BJ (cell line): Measurements from ENCODE around the gene HNRNPA1. TPM values are rescaled to one million over a fixed set of nuclear protein-coding genes. Genes with fewer than 3 reads are reported as not detected.

Experiments used
- CTCF ChIA-PET: fragments of 350-600 bp; formaldehyde crosslinking; extraction: SDS; loops from one replicate; lab custom pipeline; 2021; ENCODE audit warnings: antibody characterized with exemption, inconsistent platforms; lab: Yijun Ruan, JAX
- POLR2A ChIA-PET: fragments of 300-600 bp; sonication (Branson Sonifier 250); formaldehyde crosslinking; extraction: SDS; loops from one replicate; lab custom pipeline; 2021; ENCODE audit warnings: antibody characterized with exemption; lab: Charles Lee
- DNase-seq: peaks from one replicate; pipeline ENCODE4 v3.0.0-alpha.2; 2011; ENCODE audit warnings: low read depth
- H3K27me3 ChIP-seq: 2 replicates; pipeline ENCODE4 v1.6.0; 2011; ENCODE audit warnings: low read length; ENCODE audit not compliant: control insufficient read depth, insufficient read depth
- H3K36me3 ChIP-seq: 2 replicates; pipeline ENCODE4 v1.5.1; 2011; ENCODE audit warnings: low read length; ENCODE audit not compliant: control insufficient read depth, insufficient read depth
- H3K4me3 ChIP-seq: 2 replicates; pipeline ENCODE4 v1.5.1; 2011; ENCODE audit warnings: low read depth, mild to moderate bottlenecking, control low read depth, low read length
- CTCF ChIP-seq: IDR thresholded peaks from 2 replicates; pipeline ENCODE4 v1.5.1; 2011; ENCODE audit warnings: low read depth, mild to moderate bottlenecking, control low read depth, inconsistent platforms, low read length, moderate library complexity; ENCODE audit not compliant: insufficient read depth
- polyA plus RNA-seq: library from polyadenylated mRNA; depleted of rRNA; stranded (reverse); fragments of >200 nt; gene quantifications from 2 replicates; pipeline ENCODE4 v1.2.3, GENCODE V29; 2011

HNRNPA1 gene
- polyA plus RNA-seq, 1 experiment = 466 TPM

GRCh38 chr12:54296393-54297099 is 16.0 kb downstream of the HNRNPA1 start:
- Histone ChIP-seq H3K36me3 (no peaks in the 10 kb centered on the region), H3K27me3 (peaks cover 8% of the 10 kb centered on the region), H3K4me3 (no peak overlapping the region)
- TF ChIP-seq CTCF = no peak
- CTCF ChIA-PET = interaction anchor here (0.8 to 8.1 kb wide), 5 partner anchors 10 to 74 kb away, joined by 3 to 86 read pairs (median 4); no protein-coding TSS in a partner anchor
- no peak for DNase-seq
- POLR2A ChIA-PET = no interaction called here

- Histone ChIP-seq H3K27me3 (peaks cover 13% of the 10 kb centered on the region), H3K4me3 (no peak overlapping the region), H3K36me3 (no peaks in the 10 kb centered on the region)
- POLR2A ChIA-PET = interaction anchor here (0.8 kb wide), 1 partner anchor 19 kb away, joined by 4 read pairs; the partner anchor contains the start of gene CBX5
- no peak for TF ChIP-seq CTCF
- no peak for DNase-seq
- CTCF ChIA-PET = interaction anchor here (0.8 to 3.5 kb wide), 12 partner anchors 10 to 126 kb away, joined by 3 to 17 read pairs (median 6); partner anchors contain the start of genes CBX5 and HNRNPA1
Observed at GRCh38 chr12:54298904-54299303, 18.4 kb downstream of the HNRNPA1 start.

GRCh38 chr12:54299515-54300224 is 19.1 kb downstream of the HNRNPA1 start:
- CTCF ChIA-PET = interaction anchor here (0.6 to 3.5 kb wide), 17 partner anchors 10 to 274 kb away, joined by 3 to 17 read pairs (median 5); partner anchors contain the start of genes CBX5, COPZ1 and HNRNPA1
- Histone ChIP-seq H3K27me3 (peaks cover 13% of the 10 kb centered on the region), H3K36me3 (no peaks in the 10 kb centered on the region), H3K4me3 (no peak overlapping the region)
- DNase-seq = no peak
- POLR2A ChIA-PET = interaction anchor here (0.8 kb wide), 1 partner anchor 20 kb away, joined by 4 read pairs; the partner anchor contains the start of gene CBX5
- no peak for TF ChIP-seq CTCF

- POLR2A ChIA-PET = interaction anchor here (0.5 to 1.1 kb wide), 2 partner anchors 25 to 33 kb away, joined by 7 to 12 read pairs; partner anchors contain the start of gene COPZ1
- no peak for DNase-seq
- H3K36me3 ChIP-seq = no peaks in the 10 kb centered on the region
- H3K27me3 ChIP-seq = peaks cover 13% of the 10 kb centered on the region
- CTCF ChIA-PET = interaction anchor here (0.6 to 3.5 kb wide), 22 partner anchors 8 to 275 kb away, joined by 3 to 17 read pairs (median 4); partner anchors contain the start of genes CBX5, COPZ1 and HNRNPA1
- TF ChIP-seq CTCF = no peak
- peak overlapping the region; percentile 25 for H3K4me3 ChIP-seq
Observed at GRCh38 chr12:54300225-54300731, 19.8 kb downstream of the HNRNPA1 start.
